NCI-H2227 (cell line): ENCODE results near the gene PVALEF.
"Not testable (repeated sequence)": the region's sequence is repeated elsewhere in the genome, so short reads cannot be mapped to it uniquely, and the experiment has no call there.

ENCODE experiments used
- DNase-seq: peaks from one replicate; lab custom pipeline; 2025; ENCODE audit not compliant: unreplicated experiment; lab: John Stamatoyannopoulos, UW

The PVALEF gene

GRCh38 chr17:81143717-81144422 lies 21.4 kb upstream of the PVALEF start:
- no peak for DNase-seq

- no peak for DNase-seq
Measured at GRCh38 chr17:81144423-81144781, 20.9 kb upstream of the PVALEF start.

- not testable (repeated sequence) for DNase-seq
Measured at GRCh38 chr17:81146208-81146607, 19.1 kb upstream of the PVALEF start.

GRCh38 chr17:81147701-81148100 lies 17.6 kb upstream of the PVALEF start:
- no peak for DNase-seq

- DNase-seq = no peak
Measured at GRCh38 chr17:81148571-81148970, 16.7 kb upstream of the PVALEF start.

- DNase-seq = no peak
Measured at GRCh38 chr17:81148986-81149533, 16.2 kb upstream of the PVALEF start.

- no peak for DNase-seq
Measured at GRCh38 chr17:81150377-81151077, 14.8 kb upstream of the PVALEF start.

- DNase-seq = no peak
Measured at GRCh38 chr17:81151278-81151677, 14.0 kb upstream of the PVALEF start.

- DNase-seq = no peak
Measured at GRCh38 chr17:81152288-81152828, 12.9 kb upstream of the PVALEF start.

GRCh38 chr17:81153340-81153803 lies 11.9 kb upstream of the PVALEF start:
- no peak for DNase-seq

GRCh38 chr17:81154016-81154415 lies 11.3 kb upstream of the PVALEF start:
- DNase-seq = not testable (repeated sequence)

- no peak for DNase-seq
Measured at GRCh38 chr17:81154961-81155360, 10.3 kb upstream of the PVALEF start.

GRCh38 chr17:81156866-81157805 lies 8.2 kb upstream of the PVALEF start:
- no peak for DNase-seq

GRCh38 chr17:81157848-81158687 lies 7.2 kb upstream of the PVALEF start:
- no peak for DNase-seq

- DNase-seq = no peak
Measured at GRCh38 chr17:81158688-81159590, 6.4 kb upstream of the PVALEF start.

GRCh38 chr17:81159611-81160265 lies 5.6 kb upstream of the PVALEF start:
- DNase-seq = no peak

GRCh38 chr17:81160306-81160705 lies 5.0 kb upstream of the PVALEF start:
- DNase-seq = no peak

GRCh38 chr17:81160747-81161453 lies 4.4 kb upstream of the PVALEF start:
- no peak for DNase-seq
